ENCODE data around the gene CD163L1. TPM values are rescaled to one million over a fixed set of nuclear protein-coding genes. Genes with fewer than 3 reads are reported as not detected.
"Not testable (repeated sequence)": the region's sequence is repeated elsewhere in the genome, so short reads cannot be mapped to it uniquely, and the experiment has no call there.

The CD163L1 gene
- total RNA-seq, 1 experiment from 2014 or later = 2.1 TPM

DNA sequence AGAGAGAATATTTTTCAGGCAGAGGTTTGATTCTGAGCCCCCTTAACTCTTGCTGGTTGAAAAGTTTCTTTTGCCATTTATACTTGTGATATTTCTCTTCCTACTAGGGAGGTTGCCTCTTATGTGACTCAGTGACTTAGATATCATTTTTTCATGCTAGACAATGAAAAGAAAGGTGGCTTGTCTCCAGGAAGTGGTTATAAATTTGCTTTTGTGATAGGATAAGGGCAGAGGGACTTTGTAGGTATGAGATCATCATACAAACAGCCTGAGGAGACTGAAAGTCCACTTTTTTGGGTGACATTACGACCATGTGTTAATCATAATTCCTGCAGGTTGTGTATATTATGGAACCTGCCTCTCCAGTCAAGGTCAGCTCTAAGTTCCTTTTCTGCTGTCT is 104.3 kb downstream of the CD163L1 start:
- TF ChIP-seq, protein P1, sequence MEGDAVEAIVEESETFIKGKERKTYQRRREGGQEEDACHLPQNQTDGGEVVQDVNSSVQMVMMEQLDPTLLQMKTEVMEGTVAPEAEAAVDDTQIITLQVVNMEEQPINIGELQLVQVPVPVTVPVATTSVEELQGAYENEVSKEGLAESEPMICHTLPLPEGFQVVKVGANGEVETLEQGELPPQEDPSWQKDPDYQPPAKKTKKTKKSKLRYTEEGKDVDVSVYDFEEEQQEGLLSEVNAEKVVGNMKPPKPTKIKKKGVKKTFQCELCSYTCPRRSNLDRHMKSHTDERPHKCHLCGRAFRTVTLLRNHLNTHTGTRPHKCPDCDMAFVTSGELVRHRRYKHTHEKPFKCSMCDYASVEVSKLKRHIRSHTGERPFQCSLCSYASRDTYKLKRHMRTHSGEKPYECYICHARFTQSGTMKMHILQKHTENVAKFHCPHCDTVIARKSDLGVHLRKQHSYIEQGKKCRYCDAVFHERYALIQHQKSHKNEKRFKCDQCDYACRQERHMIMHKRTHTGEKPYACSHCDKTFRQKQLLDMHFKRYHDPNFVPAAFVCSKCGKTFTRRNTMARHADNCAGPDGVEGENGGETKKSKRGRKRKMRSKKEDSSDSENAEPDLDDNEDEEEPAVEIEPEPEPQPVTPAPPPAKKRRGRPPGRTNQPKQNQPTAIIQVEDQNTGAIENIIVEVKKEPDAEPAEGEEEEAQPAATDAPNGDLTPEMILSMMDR (IDR thresholded peaks at IDR 0.05; ENCODE audit: unreplicated experiment) = no peak
- CTCF ChIA-PET = interaction anchor here (0.6 kb wide), 1 partner anchor 558 kb away, joined by 3 read pairs; no protein-coding TSS in a partner anchor
- no peak overlapping the region for H3K4me3 Mint-ChIP-seq (ENCODE audit: unreplicated experiment)

DNA sequence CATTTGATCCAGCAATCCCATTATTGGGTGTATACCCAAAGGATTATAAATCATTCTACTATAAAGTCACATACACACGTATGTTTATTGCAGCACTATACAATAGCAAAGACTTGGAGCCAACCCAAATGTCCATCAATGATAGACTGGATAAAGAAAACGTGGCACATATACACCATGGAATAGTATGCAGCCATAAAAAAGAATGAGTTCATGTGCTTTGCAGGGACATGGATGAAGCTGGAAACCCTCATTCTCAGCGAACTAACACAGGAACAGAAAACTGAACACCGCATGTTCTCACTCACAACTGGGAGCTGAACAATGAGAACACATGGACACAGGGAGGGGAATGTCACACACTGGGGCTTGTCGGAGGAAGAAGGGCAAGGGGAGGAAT is 106.2 kb downstream of the CD163L1 start:
- H3K4me3 Mint-ChIP-seq (ENCODE audit: unreplicated experiment); POLR2A ChIA-PET; CTCF ChIA-PET: not testable (repeated sequence)

More for the DNA sequence above, 104.3 kb downstream of the CD163L1 start:
- intact Hi-C loops (cut with micrococcal nuclease) = no loop called here
- POLR2A ChIA-PET = no interaction called here
- H3K27me3 Mint-ChIP-seq (ENCODE audit: insufficient read depth, unreplicated experiment) = no peaks in the 10 kb centered on the region
- no peaks in the 10 kb centered on the region for H3K4me1 Mint-ChIP-seq (ENCODE audit: insufficient read depth, unreplicated experiment)
- BruUV-seq (replicated peaks) = no TSS peak
- no peak overlapping the region for H3K27ac Mint-ChIP-seq (ENCODE audit: low read depth, unreplicated experiment)
- no peak for DNase-seq (ENCODE audit: unreplicated experiment)
- H3K9me3 Mint-ChIP-seq (ENCODE audit: unreplicated experiment) = peaks cover 11% of the 10 kb centered on the region
- no peaks in the 10 kb centered on the region for H3K36me3 Mint-ChIP-seq (ENCODE audit: insufficient read depth, unreplicated experiment)

DNA sequence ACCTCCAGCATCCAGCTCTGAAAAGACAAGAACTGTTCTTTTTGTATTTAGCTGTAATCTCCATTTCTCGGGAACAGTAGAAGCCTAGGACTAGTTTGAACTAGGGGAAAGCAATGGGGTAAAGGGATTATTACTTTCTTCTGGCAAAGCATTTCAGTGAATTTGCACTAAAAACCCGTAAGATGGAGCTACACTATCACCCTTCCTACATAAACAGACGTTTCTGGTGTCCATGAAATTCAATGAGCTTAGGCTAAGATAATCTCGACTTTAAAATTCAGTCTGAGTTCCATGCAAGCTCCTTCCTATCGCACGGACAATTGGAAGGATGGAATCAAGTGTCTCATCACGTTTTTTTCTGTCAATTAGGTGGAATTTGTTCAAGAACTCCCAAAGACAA is 116.0 kb downstream of the CD163L1 start:
- TF ChIP-seq, protein P1 (IDR thresholded peaks at IDR 0.05; ENCODE audit: unreplicated experiment) = no peak
- no TSS peak for BruUV-seq (replicated peaks)
- H3K9me3 Mint-ChIP-seq (ENCODE audit: unreplicated experiment) = peaks cover 7% of the 10 kb centered on the region
- intact Hi-C loops (cut with micrococcal nuclease) = loop anchor here (1.0 to 10.0 kb wide), 2 partner anchors 113 to 132 kb away; no protein-coding TSS in a partner anchor
- no peak overlapping the region for H3K4me3 Mint-ChIP-seq (ENCODE audit: unreplicated experiment)
- CTCF ChIA-PET = interaction anchor here (0.5 to 3.0 kb wide), 7 partner anchors 15 to 186 kb away, joined by 3 to 17 read pairs (median 3); no protein-coding TSS in a partner anchor
- POLR2A ChIA-PET = no interaction called here
- no peak for DNase-seq (ENCODE audit: unreplicated experiment)
- H3K27ac Mint-ChIP-seq (ENCODE audit: low read depth, unreplicated experiment) = no peak overlapping the region
- H3K36me3 Mint-ChIP-seq (ENCODE audit: insufficient read depth, unreplicated experiment) = no peaks in the 10 kb centered on the region
- H3K4me1 Mint-ChIP-seq (ENCODE audit: insufficient read depth, unreplicated experiment) = no peaks in the 10 kb centered on the region
- peaks cover 43% of the 10 kb centered on the region for H3K27me3 Mint-ChIP-seq (ENCODE audit: insufficient read depth, unreplicated experiment)

More for the DNA sequence above, 106.2 kb downstream of the CD163L1 start:
- H3K27ac Mint-ChIP-seq (ENCODE audit: low read depth, unreplicated experiment); H3K9me3 Mint-ChIP-seq (ENCODE audit: unreplicated experiment); BruUV-seq (replicated peaks); DNase-seq (ENCODE audit: unreplicated experiment); H3K27me3 Mint-ChIP-seq (ENCODE audit: insufficient read depth, unreplicated experiment); H3K4me1 Mint-ChIP-seq (ENCODE audit: insufficient read depth, unreplicated experiment); H3K36me3 Mint-ChIP-seq (ENCODE audit: insufficient read depth, unreplicated experiment); intact Hi-C loops (cut with micrococcal nuclease): not testable (repeated sequence)

DNA sequence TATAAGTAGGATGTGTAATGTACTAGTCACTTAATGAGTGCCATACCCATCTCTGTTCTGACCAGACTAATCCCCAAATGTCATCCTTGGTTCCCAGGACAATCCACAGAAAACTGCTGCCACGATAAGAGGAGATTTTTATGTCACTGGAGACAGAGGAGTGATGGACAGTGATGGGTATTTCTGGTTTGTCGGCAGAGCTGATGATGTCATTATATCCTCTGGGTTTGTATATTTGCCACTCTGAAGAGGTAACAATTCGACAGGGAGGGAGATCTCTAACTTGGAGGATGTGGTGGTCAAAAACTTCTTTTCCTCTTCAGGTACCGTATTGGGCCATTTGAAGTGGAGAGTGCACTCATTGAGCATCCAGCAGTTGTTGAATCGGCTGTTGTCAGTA is 119.8 kb downstream of the CD163L1 start:
- intact Hi-C loops (cut with micrococcal nuclease) = loop anchor here (10.0 kb wide), 1 partner anchor 109 kb away; no protein-coding TSS in a partner anchor
- H3K4me1 Mint-ChIP-seq (ENCODE audit: insufficient read depth, unreplicated experiment) = no peaks in the 10 kb centered on the region
- no TSS peak for BruUV-seq (replicated peaks)
- no peaks in the 10 kb centered on the region for H3K36me3 Mint-ChIP-seq (ENCODE audit: insufficient read depth, unreplicated experiment)
- H3K27ac Mint-ChIP-seq (ENCODE audit: low read depth, unreplicated experiment) = no peak overlapping the region
- TF ChIP-seq, protein P1 (IDR thresholded peaks at IDR 0.05; ENCODE audit: unreplicated experiment) = no peak
- ChIA-PET POLR2A (no interaction called here), CTCF (no interaction called here)
- no peak overlapping the region for H3K4me3 Mint-ChIP-seq (ENCODE audit: unreplicated experiment)
- no peaks in the 10 kb centered on the region for H3K9me3 Mint-ChIP-seq (ENCODE audit: unreplicated experiment)
- DNase-seq (ENCODE audit: unreplicated experiment) = no peak
- H3K27me3 Mint-ChIP-seq (ENCODE audit: insufficient read depth, unreplicated experiment) = peaks cover 43% of the 10 kb centered on the region

DNA sequence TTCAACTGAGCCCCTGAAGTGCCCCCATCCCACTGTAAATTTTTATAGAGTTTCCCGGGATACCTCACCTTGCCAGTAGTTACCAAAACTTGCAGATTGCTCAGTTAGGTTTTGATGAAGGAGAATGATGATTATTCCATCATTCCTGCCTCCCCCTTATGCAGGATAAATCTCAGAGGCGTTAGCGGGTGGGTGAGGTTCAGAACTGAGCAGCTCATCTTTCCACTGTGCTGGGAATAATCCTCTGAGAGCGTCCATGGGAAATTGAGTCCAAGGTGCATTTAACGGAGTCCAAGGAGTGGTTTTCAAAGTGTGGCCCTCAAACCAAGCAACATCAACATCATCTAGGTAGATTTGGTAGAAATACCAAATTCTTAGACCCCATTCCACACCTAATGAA is 121.4 kb downstream of the CD163L1 start:
- DNase-seq (ENCODE audit: unreplicated experiment) = no peak
- Mint-ChIP-seq H3K27ac (ENCODE audit: low read depth, unreplicated experiment) (no peak overlapping the region), H3K4me1 (ENCODE audit: insufficient read depth, unreplicated experiment) (no peaks in the 10 kb centered on the region), H3K9me3 (ENCODE audit: unreplicated experiment) (no peaks in the 10 kb centered on the region), H3K4me3 (ENCODE audit: unreplicated experiment) (no peak overlapping the region), H3K36me3 (ENCODE audit: insufficient read depth, unreplicated experiment) (no peaks in the 10 kb centered on the region), H3K27me3 (ENCODE audit: insufficient read depth, unreplicated experiment) (peaks cover 34% of the 10 kb centered on the region)
- no TSS peak for BruUV-seq (replicated peaks)
- ChIA-PET POLR2A (no interaction called here), CTCF (no interaction called here)
- intact Hi-C loops (cut with micrococcal nuclease) = loop anchor here (10.0 kb wide), 1 partner anchor 108 kb away; no protein-coding TSS in a partner anchor
- TF ChIP-seq, protein P1 (IDR thresholded peaks at IDR 0.05; ENCODE audit: unreplicated experiment) = no peak

Measured in MCF 10A (cell line).